Coronary artery (tissue), 2 donors: Measurements from ENCODE around the gene ADAMTS14.

Experiments used
- DNase-seq: peaks from one replicate; pipeline ENCODE4 v3.0.0-alpha.2; 2017; ENCODE audit warnings: low spot score
- H3K27ac ChIP-seq, 2 donors: fragments of 200-600 bp; sonication (generic); one replicate each; pipeline ENCODE4 v1.5.1; 2016 to 2019
- H3K4me3 ChIP-seq: fragments of 200-600 bp; sonication (generic); 2 replicates; pipeline ENCODE4 v1.5.1; 2016; ENCODE audit warnings: mild to moderate bottlenecking, moderate library complexity
- TF ChIP-seq, protein P1 (sequence below): fragments of 200-600 bp; sonication (generic); IDR thresholded peaks from one replicate; pipeline ENCODE4 v1.5.1; 2019; ENCODE audit warnings: antibody characterized with exemption

ADAMTS14 gene

DNA sequence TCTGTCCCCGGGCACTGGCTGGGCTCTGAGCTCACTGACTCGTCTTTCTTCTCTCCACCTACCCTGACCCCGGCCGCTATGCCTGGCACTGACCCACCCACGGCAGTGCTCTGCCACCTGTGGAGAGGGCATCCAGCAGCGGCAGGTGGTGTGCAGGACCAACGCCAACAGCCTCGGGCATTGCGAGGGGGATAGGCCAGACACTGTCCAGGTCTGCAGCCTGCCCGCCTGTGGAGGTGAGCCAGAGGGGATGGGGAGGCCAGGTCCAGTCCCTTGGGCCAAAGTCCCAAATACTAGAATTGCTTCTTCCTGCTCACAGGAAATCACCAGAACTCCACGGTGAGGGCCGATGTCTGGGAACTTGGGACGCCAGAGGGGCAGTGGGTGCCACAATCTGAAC, 85.5 kb downstream of the ADAMTS14 start:
- DNase-seq: no peak
- TF ChIP-seq, protein P1, sequence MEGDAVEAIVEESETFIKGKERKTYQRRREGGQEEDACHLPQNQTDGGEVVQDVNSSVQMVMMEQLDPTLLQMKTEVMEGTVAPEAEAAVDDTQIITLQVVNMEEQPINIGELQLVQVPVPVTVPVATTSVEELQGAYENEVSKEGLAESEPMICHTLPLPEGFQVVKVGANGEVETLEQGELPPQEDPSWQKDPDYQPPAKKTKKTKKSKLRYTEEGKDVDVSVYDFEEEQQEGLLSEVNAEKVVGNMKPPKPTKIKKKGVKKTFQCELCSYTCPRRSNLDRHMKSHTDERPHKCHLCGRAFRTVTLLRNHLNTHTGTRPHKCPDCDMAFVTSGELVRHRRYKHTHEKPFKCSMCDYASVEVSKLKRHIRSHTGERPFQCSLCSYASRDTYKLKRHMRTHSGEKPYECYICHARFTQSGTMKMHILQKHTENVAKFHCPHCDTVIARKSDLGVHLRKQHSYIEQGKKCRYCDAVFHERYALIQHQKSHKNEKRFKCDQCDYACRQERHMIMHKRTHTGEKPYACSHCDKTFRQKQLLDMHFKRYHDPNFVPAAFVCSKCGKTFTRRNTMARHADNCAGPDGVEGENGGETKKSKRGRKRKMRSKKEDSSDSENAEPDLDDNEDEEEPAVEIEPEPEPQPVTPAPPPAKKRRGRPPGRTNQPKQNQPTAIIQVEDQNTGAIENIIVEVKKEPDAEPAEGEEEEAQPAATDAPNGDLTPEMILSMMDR: no peak

DNA sequence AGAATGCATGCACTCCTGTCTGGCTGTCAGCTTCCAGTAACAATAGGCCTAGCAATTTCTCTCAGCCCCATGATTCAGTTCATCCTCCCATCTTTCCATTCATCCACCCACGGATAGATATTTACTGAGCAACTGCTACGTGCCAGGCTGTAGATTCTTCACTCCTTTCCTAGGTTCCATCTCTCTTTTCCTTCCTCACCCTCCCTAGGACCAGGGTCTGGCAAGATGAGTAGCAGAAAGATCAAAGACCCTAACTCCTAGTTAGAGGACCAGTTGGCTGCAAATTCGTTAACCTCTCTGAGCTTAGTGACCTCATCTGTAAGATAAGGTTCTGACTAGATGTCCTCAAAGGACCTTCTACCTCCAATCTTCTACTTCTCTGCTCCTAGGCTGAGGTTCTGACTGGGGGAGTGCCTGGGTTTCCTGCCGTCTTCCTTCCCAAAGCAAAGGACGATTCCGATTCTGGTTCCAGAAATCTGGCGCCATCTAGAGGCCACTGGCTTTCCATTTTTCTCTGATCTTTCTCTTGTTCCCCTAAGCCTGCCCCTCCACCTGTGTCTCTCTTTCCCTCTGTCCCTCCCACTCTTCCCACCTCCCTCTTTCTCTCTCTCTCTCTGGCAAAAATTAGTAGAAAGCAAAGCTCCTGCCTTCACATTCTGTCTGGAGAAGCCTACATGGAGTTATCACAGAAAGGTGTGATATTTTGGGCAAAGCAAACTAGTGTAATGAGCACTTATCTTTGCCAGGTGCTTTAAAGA, 86.6 kb downstream of the ADAMTS14 start:
- H3K27ac ChIP-seq: no peak overlapping the region
- DNase-seq: no peak
- H3K4me3 ChIP-seq: no peak overlapping the region
- TF ChIP-seq, protein P1: peak; percentile 69

More for the DNA sequence above, 85.5 kb downstream of the ADAMTS14 start:
- Histone ChIP-seq H3K27ac (no peak overlapping the region), H3K4me3 (no peak overlapping the region)

DNA sequence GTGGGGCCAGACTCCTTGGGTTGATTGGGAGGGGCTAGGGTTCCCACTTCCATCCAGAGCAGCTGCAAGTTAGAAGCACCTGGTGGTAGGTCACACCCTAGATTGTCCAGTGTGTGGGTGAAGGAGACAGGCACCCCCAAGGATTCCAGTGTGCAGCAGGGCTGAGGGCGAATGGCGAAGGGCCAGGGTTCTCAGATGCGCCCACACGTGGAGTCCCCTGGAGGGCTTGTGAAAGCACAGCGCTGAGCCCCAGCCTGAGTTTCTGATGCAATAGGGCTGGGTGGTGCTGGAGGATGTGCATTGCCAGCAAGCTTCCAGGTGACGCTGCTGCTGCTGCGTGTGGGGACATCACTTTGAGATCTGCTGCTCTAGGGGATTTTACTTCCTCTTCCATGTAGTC, 87.5 kb downstream of the ADAMTS14 start:
- TF ChIP-seq, protein P1: no peak
- no peak for DNase-seq
- Histone ChIP-seq H3K4me3 (no peak overlapping the region), H3K27ac (no peak overlapping the region)

DNA sequence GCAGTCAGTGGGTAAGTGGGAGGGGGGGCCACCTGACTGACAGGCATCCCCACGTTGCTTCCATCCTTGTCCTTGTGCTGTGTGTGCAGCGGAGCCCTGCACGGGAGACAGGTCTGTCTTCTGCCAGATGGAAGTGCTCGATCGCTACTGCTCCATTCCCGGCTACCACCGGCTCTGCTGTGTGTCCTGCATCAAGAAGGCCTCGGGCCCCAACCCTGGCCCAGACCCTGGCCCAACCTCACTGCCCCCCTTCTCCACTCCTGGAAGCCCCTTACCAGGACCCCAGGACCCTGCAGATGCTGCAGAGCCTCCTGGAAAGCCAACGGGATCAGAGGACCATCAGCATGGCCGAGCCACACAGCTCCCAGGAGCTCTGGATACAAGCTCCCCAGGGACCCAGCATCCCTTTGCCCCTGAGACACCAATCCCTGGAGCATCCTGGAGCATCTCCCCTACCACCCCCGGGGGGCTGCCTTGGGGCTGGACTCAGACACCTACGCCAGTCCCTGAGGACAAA, 88.0 kb downstream of the ADAMTS14 start:
- Histone ChIP-seq H3K27ac (no peak overlapping the region), H3K4me3 (no peak overlapping the region)
- TF ChIP-seq, protein P1: no peak
- DNase-seq: no peak

DNA sequence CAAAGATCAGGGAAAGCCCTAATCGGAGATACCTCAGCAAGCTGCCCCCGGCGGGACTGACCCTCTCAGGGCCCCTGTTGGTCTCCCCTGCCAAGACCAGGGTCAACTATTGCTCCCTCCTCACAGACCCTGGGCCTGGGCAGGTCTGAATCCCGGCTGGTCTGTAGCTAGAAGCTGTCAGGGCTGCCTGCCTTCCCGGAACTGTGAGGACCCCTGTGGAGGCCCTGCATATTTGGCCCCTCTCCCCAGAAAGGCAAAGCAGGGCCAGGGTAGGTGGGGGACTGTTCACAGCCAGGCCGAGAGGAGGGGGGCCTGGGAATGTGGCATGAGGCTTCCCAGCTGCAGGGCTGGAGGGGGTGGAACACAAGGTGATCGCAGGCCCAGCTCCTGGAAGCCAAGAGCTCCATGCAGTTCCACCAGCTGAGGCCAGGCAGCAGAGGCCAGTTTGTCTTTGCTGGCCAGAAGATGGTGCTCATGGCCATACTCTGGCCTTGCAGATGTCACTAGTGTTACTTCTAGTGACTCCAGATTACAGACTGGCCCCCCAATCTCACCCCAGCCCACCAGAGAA, 88.8 kb downstream of the ADAMTS14 start:
- TF ChIP-seq, protein P1: no peak
- no peak overlapping the region for H3K4me3 ChIP-seq
- no peak overlapping the region for H3K27ac ChIP-seq
- DNase-seq: no peak

DNA sequence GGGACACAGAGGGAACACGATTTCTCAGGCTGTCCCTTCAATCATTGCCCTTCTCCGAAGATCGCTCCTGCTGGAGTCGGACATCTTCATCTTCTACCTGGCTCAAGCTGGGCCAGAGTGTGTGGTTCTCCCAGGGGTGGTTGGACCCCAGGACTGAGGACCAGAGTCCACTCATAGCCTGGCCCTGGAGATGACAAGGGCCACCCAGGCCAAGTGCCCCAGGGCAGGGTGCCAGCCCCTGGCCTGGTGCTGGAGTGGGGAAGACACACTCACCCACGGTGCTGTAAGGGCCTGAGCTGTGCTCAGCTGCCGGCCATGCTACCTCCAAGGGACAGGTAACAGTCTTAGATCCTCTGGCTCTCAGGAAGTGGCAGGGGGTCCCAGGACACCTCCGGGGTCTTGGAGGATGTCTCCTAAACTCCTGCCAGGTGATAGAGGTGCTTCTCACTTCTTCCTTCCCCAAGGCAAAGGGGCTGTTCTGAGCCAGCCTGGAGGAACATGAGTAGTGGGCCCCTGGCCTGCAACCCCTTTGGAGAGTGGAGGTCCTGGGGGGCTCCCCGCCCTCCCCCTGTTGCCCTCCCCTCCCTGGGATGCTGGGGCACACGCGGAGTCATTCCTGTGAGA, 89.5 kb downstream of the ADAMTS14 start:
- TF ChIP-seq, protein P1: no peak
- H3K27ac ChIP-seq: no peak overlapping the region
- no peak for DNase-seq
- no peak overlapping the region for H3K4me3 ChIP-seq
